Measurements from ENCODE around the gene IGHMBP2. TPM values are rescaled to one million over a fixed set of nuclear protein-coding genes. Genes with fewer than 3 reads are reported as not detected.

Gene IGHMBP2
- total and polyA plus RNA-seq, 2 experiments from 2014 or later: 12.4 to 13.5 TPM

GRCh38 chr11:68930991-68931855 is 27.5 kb downstream of the IGHMBP2 start:
- no peaks in the 10 kb centered on the region for H3K79me2 ChIP-seq
- WGBS (ENCODE audit: low lambda C conversion rate, missing lambda C conversion rate): 93% methylated on average over 21 of the region's 21 CpGs
- H3K4me2 ChIP-seq: no peak overlapping the region
- no peaks in the 10 kb centered on the region for H3K4me1 ChIP-seq (ENCODE audit: insufficient read depth)
- no peaks in the 10 kb centered on the region for H4K20me1 ChIP-seq (ENCODE audit: insufficient read depth, poor library complexity, severe bottlenecking)
- no peak for DNase-seq (ENCODE audit: low spot score)
- no peaks in the 10 kb centered on the region for H3K36me3 ChIP-seq (replicated peaks; ENCODE audit: insufficient read depth, low read depth)
- H3K9me3 ChIP-seq (ENCODE audit: low read depth): peaks cover 4% of the 10 kb centered on the region
- no peaks in the 10 kb centered on the region for H3K27me3 ChIP-seq
- H3K9me2 ChIP-seq (replicated peaks; ENCODE audit: insufficient read depth): no peaks in the 10 kb centered on the region
- H3K27ac ChIP-seq: no peak overlapping the region
- TF ChIP-seq CTCF (IDR thresholded peaks at IDR 0.05; ENCODE audit: poor library complexity) (no peak), EZH2phosphoT487 (IDR thresholded peaks at IDR 0.05; ENCODE audit: low read depth, severe bottlenecking, unreplicated experiment) (no peak), EZH2 (IDR thresholded peaks at IDR 0.05; ENCODE audit: borderline replicate concordance) (no peak)
- H3K4me3 ChIP-seq: no peak overlapping the region
- H2AFZ ChIP-seq: no peak overlapping the region

- DNase-seq (ENCODE audit: low spot score): no peak
- H3K4me1 ChIP-seq (ENCODE audit: insufficient read depth): no peaks in the 10 kb centered on the region
- H3K4me3 ChIP-seq: no peak overlapping the region
- H3K4me2 ChIP-seq: no peak overlapping the region
- H3K9me3 ChIP-seq (ENCODE audit: low read depth): no peaks in the 10 kb centered on the region
- TF ChIP-seq CTCF (IDR thresholded peaks at IDR 0.05; ENCODE audit: poor library complexity) (no peak), EZH2phosphoT487 (IDR thresholded peaks at IDR 0.05; ENCODE audit: low read depth, severe bottlenecking, unreplicated experiment) (no peak), EZH2 (IDR thresholded peaks at IDR 0.05; ENCODE audit: borderline replicate concordance) (no peak)
- H2AFZ ChIP-seq: no peak overlapping the region
- H3K36me3 ChIP-seq (replicated peaks; ENCODE audit: insufficient read depth, low read depth): no peaks in the 10 kb centered on the region
- no peaks in the 10 kb centered on the region for H3K79me2 ChIP-seq
- H3K27me3 ChIP-seq: no peaks in the 10 kb centered on the region
- H4K20me1 ChIP-seq (ENCODE audit: insufficient read depth, poor library complexity, severe bottlenecking): no peaks in the 10 kb centered on the region
- H3K27ac ChIP-seq: no peak overlapping the region
- 98% methylated on average over 17 of the region's 17 CpGs for WGBS (ENCODE audit: low lambda C conversion rate, missing lambda C conversion rate)
- no peaks in the 10 kb centered on the region for H3K9me2 ChIP-seq (replicated peaks; ENCODE audit: insufficient read depth)
Observed at GRCh38 chr11:68931911-68932310, 28.2 kb downstream of the IGHMBP2 start.

DNA sequence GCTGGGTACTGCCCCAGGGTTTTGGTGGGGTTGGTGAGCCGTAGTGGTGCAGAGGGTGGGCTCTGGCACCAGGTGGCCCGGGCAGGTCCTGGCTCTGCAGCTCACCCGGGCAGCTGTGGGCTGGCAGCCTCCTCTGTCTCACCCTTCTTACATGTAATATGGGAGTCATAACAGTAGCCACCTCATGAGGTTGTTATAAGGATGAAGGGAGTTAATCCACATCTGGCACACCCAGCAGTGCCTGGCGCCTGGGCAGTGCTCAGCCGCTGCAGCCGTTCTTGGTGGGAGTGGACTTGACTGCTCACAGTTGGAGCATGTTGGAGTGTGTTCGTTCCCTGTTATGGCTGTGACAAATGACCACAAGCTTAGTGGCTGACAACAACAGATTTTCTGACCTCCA is 28.7 kb downstream of the IGHMBP2 start:
- Histone ChIP-seq H3K79me2 (no peaks in the 10 kb centered on the region), H2AFZ (no peak overlapping the region), H3K9me3 (ENCODE audit: low read depth) (no peaks in the 10 kb centered on the region), H3K4me2 (no peak overlapping the region), H3K4me3 (no peak overlapping the region), H3K27ac (no peak overlapping the region), H3K36me3 (replicated peaks; ENCODE audit: insufficient read depth, low read depth) (no peaks in the 10 kb centered on the region), H3K27me3 (no peaks in the 10 kb centered on the region), H3K9me2 (replicated peaks; ENCODE audit: insufficient read depth) (no peaks in the 10 kb centered on the region), H4K20me1 (ENCODE audit: insufficient read depth, poor library complexity, severe bottlenecking) (no peaks in the 10 kb centered on the region), H3K4me1 (ENCODE audit: insufficient read depth) (no peaks in the 10 kb centered on the region)
- DNase-seq (ENCODE audit: low spot score): no peak
- TF ChIP-seq EZH2 (IDR thresholded peaks at IDR 0.05; ENCODE audit: borderline replicate concordance) (no peak), CTCF (IDR thresholded peaks at IDR 0.05; ENCODE audit: poor library complexity) (no peak), EZH2phosphoT487 (IDR thresholded peaks at IDR 0.05; ENCODE audit: low read depth, severe bottlenecking, unreplicated experiment) (no peak)
- WGBS (ENCODE audit: low lambda C conversion rate, missing lambda C conversion rate): 95% methylated on average over 7 of the region's 7 CpGs
